GM23248 (cell line): ENCODE measurements around the gene APP.

Experiments used
- EZH2 ChIP-seq: fragments of 200-600 bp; sonication (generic); IDR thresholded peaks from 2 replicates; pipeline ENCODE4 v1.6.1; 2018; ENCODE audit warnings: antibody characterized with exemption, mild to moderate bottlenecking; ENCODE audit not compliant: insufficient read depth, poor library complexity, severe bottlenecking
- EZH2phosphoT487 ChIP-seq: fragments of 200-600 bp; sonication (generic); IDR thresholded peaks from 2 replicates; pipeline ENCODE4 v1.6.1; 2018; ENCODE audit warnings: antibody characterized with exemption, moderate library complexity, mild to moderate bottlenecking, low read depth; ENCODE audit not compliant: insufficient read depth

DNA sequence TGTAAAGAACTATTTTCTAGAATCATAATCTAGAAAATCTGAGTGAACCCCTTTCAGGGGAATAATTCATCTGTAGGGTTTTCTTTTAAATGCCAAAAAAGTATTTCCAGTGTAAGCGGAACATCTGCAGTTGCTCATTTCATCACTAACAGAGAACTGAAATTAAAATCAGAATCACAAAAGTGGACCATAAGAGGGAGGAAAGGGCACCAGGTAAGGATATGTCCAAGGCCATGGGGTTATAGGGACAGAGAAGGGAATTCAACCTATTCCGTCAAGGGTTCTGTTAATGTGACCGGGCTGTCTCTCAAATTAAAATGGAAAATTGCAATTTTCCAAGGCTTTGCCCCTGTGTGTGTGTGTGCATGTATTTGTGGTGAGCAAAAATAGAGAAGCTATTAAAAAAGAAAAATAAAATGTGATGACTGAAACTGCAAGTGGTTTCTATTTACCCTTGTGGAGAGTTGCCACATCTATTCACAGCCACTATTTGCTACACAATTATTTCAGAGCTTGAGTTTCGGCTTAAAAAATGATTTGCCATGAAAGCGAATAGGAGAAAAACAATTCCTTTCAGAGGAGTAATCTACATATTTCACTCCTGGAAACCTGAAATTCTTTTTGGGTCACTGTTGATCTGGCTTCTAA lies 53.1 kb downstream of the APP start:
- TF ChIP-seq EZH2, result no peak
- TF ChIP-seq EZH2phosphoT487, result no peak
